ENCODE results near the gene CXCL17.

The CXCL17 gene

GRCh38 chr19:42410371-42410770, 32.4 kb downstream of the CXCL17 start:
- no peak overlapping the region for H3K9ac ChIP-seq

GRCh38 chr19:42409477-42409876, 33.3 kb downstream of the CXCL17 start:
- Histone ChIP-seq H2AFZ (no peak overlapping the region), H3K4me1 (peaks cover 16% of the 10 kb centered on the region), H3K27me3 (ENCODE audit: control insufficient read depth, insufficient read depth, low read length) (no peaks in the 10 kb centered on the region), H3K9ac (no peak overlapping the region), H3K27ac (no peak overlapping the region), H3K9me3 (ENCODE audit: control insufficient read depth, low read length) (no peaks in the 10 kb centered on the region), H3K36me3 (ENCODE audit: control insufficient read depth, insufficient read depth, low read length) (no peaks in the 10 kb centered on the region), H3K79me2 (no peaks in the 10 kb centered on the region), H3K4me3 (ENCODE audit: low read depth, low read length) (no peak overlapping the region), H3K4me2 (ENCODE audit: low read length) (peak overlapping the region; percentile 15)
- no peak for TF ChIP-seq CTCF (IDR thresholded peaks at IDR 0.05)

More at GRCh38 chr19:42410371-42410770, 32.4 kb downstream of the CXCL17 start:
- H3K4me2 ChIP-seq (ENCODE audit: low read length): no peak overlapping the region
- no peaks in the 10 kb centered on the region for H3K27me3 ChIP-seq (ENCODE audit: control insufficient read depth, insufficient read depth, low read length)
- no peak overlapping the region for H2AFZ ChIP-seq
- no peaks in the 10 kb centered on the region for H3K9me3 ChIP-seq (ENCODE audit: control insufficient read depth, low read length)
- peaks cover 16% of the 10 kb centered on the region for H3K4me1 ChIP-seq
- TF ChIP-seq CTCF (IDR thresholded peaks at IDR 0.05): no peak
- no peaks in the 10 kb centered on the region for H3K36me3 ChIP-seq (ENCODE audit: control insufficient read depth, insufficient read depth, low read length)
- no peak overlapping the region for H3K4me3 ChIP-seq (ENCODE audit: low read depth, low read length)
- H3K79me2 ChIP-seq: no peaks in the 10 kb centered on the region
- H3K27ac ChIP-seq: no peak overlapping the region

GRCh38 chr19:42407816-42408175, 35.0 kb downstream of the CXCL17 start:
- H3K27me3 ChIP-seq (ENCODE audit: control insufficient read depth, insufficient read depth, low read length): no peaks in the 10 kb centered on the region
- no peak overlapping the region for H3K27ac ChIP-seq
- H3K4me2 ChIP-seq (ENCODE audit: low read length): no peak overlapping the region
- no peaks in the 10 kb centered on the region for H3K79me2 ChIP-seq
- no peak overlapping the region for H3K4me3 ChIP-seq (ENCODE audit: low read depth, low read length)
- H3K4me1 ChIP-seq: peaks cover 12% of the 10 kb centered on the region
- H3K9ac ChIP-seq: no peak overlapping the region
- no peaks in the 10 kb centered on the region for H3K9me3 ChIP-seq (ENCODE audit: control insufficient read depth, low read length)
- TF ChIP-seq CTCF (IDR thresholded peaks at IDR 0.05): no peak
- no peaks in the 10 kb centered on the region for H3K36me3 ChIP-seq (ENCODE audit: control insufficient read depth, insufficient read depth, low read length)
- H2AFZ ChIP-seq: no peak overlapping the region

- Histone ChIP-seq H3K9ac (no peak overlapping the region), H3K79me2 (no peaks in the 10 kb centered on the region), H3K4me3 (ENCODE audit: low read depth, low read length) (no peak overlapping the region), H3K4me1 (peaks cover 10% of the 10 kb centered on the region), H3K36me3 (ENCODE audit: control insufficient read depth, insufficient read depth, low read length) (no peaks in the 10 kb centered on the region), H2AFZ (no peak overlapping the region), H3K27me3 (ENCODE audit: control insufficient read depth, insufficient read depth, low read length) (no peaks in the 10 kb centered on the region), H3K4me2 (ENCODE audit: low read length) (no peak overlapping the region), H3K27ac (no peak overlapping the region), H3K9me3 (ENCODE audit: control insufficient read depth, low read length) (no peaks in the 10 kb centered on the region)
- no peak for TF ChIP-seq CTCF (IDR thresholded peaks at IDR 0.05)
Measured at GRCh38 chr19:42407085-42407815, 35.5 kb downstream of the CXCL17 start.

DNA sequence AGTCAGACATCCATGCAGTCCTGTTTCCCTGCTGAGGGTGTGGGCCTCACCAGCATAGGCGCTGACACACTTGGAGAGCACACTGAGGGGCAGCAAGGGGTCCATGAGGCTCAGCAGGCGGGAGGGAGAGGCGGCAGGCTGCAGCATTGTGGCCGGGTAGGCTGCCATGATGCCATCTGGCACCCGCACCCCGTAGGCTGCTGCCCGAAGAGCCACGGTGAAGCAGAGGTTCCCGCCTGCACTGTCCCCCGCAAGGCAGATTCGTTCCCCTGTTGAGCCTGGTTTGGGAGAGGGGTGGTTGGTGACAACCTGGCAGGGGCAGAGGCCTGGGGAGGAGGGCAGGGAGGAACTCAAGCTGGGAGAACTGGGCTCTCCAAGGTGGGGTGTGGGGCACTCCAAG, 36.6 kb downstream of the CXCL17 start:
- H3K9ac ChIP-seq: no peak overlapping the region
- peaks cover 10% of the 10 kb centered on the region for H3K4me1 ChIP-seq
- no peaks in the 10 kb centered on the region for H3K79me2 ChIP-seq
- no peaks in the 10 kb centered on the region for H3K36me3 ChIP-seq (ENCODE audit: control insufficient read depth, insufficient read depth, low read length)
- H2AFZ ChIP-seq: no peak overlapping the region
- no peaks in the 10 kb centered on the region for H3K9me3 ChIP-seq (ENCODE audit: control insufficient read depth, low read length)
- H3K27me3 ChIP-seq (ENCODE audit: control insufficient read depth, insufficient read depth, low read length): no peaks in the 10 kb centered on the region
- TF ChIP-seq CTCF (IDR thresholded peaks at IDR 0.05): no peak
- H3K27ac ChIP-seq: no peak overlapping the region
- no peak overlapping the region for H3K4me2 ChIP-seq (ENCODE audit: low read length)
- no peak overlapping the region for H3K4me3 ChIP-seq (ENCODE audit: low read depth, low read length)
